Inflammatory macrophage treated with lipopolysaccharide for 1 hour (primary cell): Measurements from ENCODE around the gene METTL25B.

Source experiments
- DNase-seq, 2 donors: peaks; one replicate each; pipeline ENCODE4 v3.0.0-alpha.2; 2020 to 2022

The METTL25B gene

GRCh38 chr1:156728599-156729462 lies 562 bp downstream of the METTL25B start, which contains the start of gene ISG20L2:
Gene ISG20L2, minus strand, starts transcription at chr1:156728766. Its CDS starts 1,114 bp downstream, at chr1:156727652.
- peak; percentile 98 to 99 for DNase-seq

DNA sequence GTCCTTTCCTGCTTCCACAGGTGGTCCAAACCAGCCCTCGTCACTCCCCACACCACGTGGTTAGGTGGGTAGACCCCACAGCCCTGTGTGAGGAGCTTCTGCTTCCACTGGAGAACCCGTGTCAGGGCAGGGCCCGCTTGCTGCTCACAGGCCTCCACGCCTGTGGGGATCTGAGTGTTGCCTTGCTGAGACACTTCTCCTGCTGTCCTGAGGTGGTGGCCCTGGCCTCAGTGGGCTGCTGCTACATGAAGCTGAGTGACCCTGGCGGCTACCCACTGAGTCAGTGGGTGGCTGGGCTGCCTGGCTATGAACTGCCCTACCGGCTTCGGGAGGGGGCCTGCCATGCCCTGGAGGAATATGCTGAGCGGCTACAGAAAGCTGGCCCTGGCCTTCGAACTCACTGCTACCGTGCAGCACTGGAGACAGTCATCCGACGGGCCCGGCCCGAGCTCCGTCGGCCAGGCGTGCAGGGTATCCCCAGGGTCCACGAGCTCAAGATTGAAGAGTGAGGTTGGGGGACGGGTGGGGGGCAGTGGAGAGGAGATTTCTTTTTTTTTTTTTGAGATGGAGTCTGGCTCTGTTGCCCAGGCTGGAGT lies 5.8 kb downstream of the METTL25B start:
- DNase-seq: no peak

DNA sequence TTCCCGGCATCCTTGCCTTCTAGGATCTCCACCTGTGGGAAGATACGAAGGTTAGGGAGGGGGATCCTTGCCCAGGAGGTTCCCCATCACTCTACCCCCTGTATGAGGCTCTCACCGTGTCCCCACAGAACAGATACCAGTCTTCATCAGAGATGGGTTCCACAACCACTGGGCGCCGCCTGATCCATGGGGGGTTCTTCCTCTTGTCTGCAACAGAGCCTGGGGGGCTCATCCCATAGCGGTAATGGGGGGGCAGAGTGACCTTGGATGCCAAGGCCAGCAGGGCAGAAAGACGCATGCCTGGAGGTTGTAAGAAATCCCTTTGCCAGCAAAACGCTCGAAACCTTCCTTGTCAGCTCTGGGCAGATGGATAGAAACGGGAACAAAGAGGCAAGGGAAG lies 10.1 kb downstream of the METTL25B start:
- no peak for DNase-seq

DNA sequence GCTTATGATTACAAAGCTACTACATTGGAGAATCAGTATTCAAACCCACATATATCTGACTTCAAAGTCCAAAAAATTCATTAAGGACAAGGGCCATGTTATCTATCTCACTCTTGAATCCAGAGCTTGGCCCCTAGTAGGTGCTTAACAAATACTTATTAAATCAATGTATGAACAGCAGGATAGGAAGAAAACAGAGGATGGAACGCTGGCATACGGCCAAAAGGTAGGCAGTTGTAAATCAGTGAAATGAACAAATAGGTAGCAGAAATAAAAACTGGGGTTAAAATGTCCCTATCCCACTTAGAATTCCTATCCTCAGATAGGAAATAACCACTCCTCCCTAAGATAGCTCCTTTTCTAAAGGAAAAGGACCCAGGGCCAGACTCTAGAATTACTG lies 10.6 kb downstream of the METTL25B start:
- no peak for DNase-seq

- DNase-seq: no peak
These were observed 12.0 kb downstream of the METTL25B start for GRCh38 chr1:156740237-156740740.

- DNase-seq: peak; percentile 98 to 99
These were observed 12.6 kb downstream of the METTL25B start, which contains the start of gene MRPL24 for GRCh38 chr1:156740741-156741480. Gene MRPL24, minus strand, starts transcription at chr1:156741088. Its CDS starts 2,384 bp downstream, at chr1:156738704.

- DNase-seq: no peak
These were observed 13.3 kb downstream of the METTL25B start for GRCh38 chr1:156741481-156741983.

DNA sequence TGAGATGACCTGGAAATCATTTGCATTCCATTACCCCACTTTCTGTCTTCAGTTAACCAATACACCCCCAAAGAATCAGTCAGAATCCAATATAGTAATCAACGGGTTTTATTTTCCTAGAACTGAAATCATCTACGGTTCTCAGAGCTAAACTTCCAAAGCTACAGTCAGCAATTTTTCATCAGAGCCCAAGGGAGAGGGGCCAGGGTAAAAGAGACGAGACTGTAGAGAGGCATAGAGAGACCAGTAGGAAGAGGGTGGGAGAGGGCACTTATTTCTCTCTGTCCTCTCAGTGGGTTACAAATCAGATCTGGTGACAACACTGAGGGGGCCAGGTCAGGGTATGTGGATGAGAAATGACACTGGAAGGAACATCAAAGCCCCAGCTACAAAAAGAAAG lies 13.7 kb downstream of the METTL25B start:
- DNase-seq: no peak

DNA sequence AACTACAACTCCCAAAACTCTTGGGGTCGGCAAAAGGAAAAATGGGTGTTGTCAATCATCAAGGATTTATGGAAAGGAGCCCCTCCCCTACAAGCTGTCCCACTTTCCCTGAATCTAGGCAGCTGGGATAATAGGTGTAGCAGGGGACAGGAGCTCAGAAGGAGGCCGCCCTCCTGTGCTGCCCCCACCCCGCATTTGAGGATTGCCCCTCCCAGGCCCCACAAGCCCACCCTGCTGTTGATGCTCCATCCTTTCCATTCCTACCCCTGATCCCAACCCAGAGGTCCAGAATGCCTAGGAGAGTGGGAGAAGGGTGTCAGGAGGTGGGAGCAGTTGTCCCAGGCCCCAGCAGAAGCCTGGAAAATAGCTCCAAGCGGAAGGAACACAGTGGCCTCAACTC lies 14.5 kb downstream of the METTL25B start:
- DNase-seq: no peak

GRCh38 chr1:156743367-156744302 lies 15.4 kb downstream of the METTL25B start:
- peak in 1 of 2 donors; percentile 38 for DNase-seq

DNA sequence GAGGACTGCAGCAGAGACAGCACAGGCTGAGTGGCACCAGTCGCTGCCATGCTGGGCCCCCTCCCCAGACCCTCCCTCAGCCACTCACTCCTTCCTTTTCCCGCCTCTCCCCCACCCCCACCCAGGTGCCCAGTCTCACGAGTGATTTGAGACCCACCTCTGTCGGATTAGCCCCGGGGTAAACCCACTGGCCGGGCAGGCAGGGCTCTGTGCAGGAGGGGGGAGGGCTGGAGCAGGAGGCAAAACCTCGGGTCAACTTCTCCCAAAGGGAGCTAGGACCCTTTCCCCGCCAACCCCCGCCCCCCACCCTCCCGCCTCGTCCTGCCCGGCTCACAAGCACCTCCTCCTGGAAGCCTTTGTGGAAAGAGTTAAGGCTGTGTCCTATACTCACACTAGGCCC lies 16.1 kb downstream of the METTL25B start:
- DNase-seq: no peak

GRCh38 chr1:156744786-156745419 lies 16.6 kb downstream of the METTL25B start:
- no peak for DNase-seq

GRCh38 chr1:156745881-156746280 lies 17.6 kb downstream of the METTL25B start:
- peak in 1 of 2 donors; percentile 35 for DNase-seq

GRCh38 chr1:156746406-156746727 lies 18.1 kb downstream of the METTL25B start:
- no peak for DNase-seq

DNA sequence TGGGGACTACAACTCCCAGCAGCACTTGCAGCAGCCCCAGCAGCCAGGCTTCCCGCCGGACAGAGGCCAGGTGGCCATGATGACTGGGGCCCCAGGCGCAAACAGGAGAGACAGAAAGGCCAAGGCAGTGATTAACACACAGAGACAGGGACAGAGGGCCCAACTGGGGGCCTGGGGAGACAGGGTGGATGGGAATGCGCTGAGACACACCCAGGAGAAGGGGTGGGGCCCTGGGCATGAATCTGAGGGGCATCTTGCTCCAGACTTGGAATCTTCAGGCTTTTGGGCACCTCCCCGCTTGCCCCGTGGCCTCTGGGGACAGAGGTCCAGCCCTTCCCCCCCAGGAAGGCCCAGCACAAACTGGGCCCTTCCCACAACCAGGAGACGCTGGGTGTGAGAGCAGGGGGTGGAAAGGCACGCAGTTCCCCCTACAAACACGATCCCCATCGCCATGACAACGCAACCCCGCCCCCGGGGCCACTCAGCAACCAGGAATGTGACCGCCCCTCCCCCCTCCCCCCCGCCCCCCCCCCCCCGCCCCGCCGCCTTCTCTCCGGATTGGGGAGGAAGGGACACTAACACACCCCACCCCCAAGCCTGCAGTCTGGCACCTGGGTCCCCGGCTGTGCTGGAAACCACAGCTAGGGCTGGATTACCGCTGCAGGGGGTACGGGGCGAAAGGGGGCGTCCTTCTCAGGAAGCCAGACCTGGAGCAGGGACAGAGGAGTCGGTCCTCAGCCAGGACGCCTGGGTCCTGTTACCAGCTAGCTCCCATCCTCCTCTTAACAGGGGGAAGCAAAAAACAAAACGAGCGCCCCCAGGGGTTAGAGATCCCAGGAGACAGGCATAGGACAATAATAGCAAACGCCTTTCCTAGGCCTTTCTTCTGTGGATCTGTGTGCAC lies 18.7 kb downstream of the METTL25B start:
- DNase-seq: peak; percentile 72 to 86

DNA sequence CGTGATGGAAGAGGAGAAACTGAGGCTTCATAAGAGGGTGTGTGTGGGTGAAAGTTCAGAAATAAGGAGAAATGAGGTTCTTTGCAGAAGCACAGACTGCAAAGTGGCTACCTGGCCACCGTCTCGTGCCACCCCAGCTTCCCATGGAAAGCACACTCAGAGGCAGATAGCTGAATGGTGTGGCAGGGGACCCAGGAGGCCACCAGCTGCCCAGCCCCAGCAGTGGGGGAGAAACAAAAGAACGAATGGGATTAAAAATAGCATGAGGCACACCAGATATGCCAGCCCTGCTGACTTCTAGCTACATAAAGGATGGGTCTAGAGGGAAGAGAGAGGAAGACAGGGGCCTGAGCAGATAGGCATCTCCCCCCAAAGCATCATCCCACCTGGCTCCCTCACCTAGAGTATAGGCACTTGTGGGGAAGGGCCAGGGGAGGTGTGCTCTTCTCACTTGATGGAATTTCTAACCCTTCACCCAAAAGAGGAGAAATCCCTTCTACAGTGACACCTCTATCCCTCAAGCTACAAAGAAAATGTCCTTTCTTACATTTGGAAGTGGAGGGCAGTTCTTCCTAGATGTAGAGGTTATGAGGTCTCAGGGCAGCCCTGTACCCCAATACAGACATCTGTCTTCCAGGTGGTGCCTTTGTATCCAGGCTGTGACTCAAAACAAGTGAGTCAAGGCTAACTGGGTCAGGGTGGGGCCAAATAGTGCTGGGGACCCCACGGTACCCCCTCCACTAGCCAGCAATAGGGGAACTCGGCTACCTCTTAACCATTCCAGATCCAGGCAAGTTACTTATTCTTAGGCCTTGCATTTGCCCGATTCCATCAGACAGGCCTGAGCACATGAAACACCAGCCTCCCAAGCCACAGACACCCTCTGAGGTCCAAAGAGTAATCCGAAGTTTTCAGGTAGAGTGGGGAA lies 19.7 kb downstream of the METTL25B start:
- DNase-seq: no peak

DNA sequence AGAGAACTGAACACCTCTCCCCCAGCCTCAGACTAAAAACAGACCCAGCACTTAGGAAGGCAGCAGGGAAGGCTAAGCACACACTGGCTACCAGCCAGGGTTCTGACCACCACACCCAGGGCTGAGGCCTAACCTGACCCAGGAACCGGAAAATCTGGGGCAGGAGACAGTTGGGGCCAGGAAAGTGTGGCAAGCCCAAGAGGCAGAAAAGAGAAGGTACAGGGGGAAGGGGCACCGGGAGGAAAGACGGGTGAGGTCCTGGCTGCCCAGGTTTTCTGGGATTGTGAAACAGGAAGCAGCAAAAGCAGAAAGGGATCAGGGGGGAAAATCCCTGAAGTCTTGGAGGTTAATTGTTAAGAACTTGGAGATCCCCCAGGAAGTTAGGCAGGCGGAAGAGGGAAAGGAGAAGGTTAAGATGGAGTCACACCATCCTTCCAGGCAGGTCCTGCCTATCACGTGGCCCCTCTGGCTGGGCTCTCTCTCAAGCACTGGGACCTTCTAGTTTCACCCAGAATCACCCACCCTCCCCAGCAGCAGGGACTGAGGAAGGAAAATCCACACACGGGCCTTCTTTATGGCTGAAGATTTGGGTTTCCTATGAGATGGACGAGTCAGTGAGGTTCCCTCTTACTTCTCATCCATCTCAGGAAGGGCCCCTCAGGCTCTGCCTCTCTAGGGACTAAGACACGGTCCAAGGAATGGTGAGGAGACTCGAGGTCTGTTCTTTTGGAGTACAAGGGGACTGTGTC lies 20.6 kb downstream of the METTL25B start:
- DNase-seq: peak; percentile 87 to 95

DNA sequence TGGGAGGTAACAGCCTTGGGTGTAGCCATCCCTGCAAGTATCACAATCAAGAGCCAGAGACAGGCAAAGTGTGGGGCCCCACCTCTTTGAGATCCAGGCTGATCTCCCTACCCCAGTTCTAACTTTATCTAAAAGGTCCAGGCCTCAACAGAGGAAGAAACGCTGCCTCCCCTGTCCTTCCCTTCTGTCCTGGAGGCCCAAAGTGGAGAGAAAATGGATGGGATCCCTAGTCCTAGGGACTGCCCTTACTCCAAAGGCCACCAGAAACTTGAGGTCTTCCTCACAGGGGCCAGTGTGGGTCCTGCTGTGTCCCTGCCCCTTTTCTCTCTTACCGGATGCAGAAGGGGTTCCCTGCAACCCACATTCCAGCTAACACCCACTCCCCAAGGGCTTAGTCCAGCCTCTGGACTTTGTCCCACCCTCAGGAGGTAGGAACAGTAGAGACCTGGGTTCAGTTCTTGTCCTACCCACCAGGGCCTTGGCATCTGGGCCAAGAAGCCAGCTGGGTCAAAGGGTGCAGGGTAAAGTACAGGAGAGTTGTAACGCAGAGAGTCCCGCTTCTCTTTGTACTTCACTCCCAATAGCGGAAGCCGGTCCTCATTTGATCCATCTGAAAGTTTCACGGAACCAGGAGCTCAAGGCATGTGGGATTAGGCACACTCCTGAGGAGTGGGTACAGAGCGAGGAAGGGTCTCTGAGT lies 21.3 kb downstream of the METTL25B start:
- peak; percentile 30 to 60 for DNase-seq
